ENCODE measurements around the gene MAP2. TPM values are rescaled to one million over a fixed set of nuclear protein-coding genes. Genes with fewer than 3 reads are reported as not detected.

Gene MAP2
- total RNA-seq, 2 experiments from 2014 or later = 0.16 to 0.20 TPM

GRCh38 chr2:209445485-209445884 lies 21.6 kb downstream of the MAP2 start:
- no peak overlapping the region for H3K4me3 ChIP-seq (ENCODE audit: low read length)
- no peaks in the 10 kb centered on the region for H3K4me1 Mint-ChIP-seq (ENCODE audit: low read depth)
- H3K27me3 Mint-ChIP-seq = peaks cover 4% of the 10 kb centered on the region
- DNase-seq (no peak), ATAC-seq (ENCODE audit: poor library complexity) (no peak)
- H3K9me3 ChIP-seq (ENCODE audit: control insufficient read depth in 1 of 2, insufficient read depth in 1 of 2, low read length in 2 of 2) = no peaks in the 10 kb centered on the region
- H3K4me3 Mint-ChIP-seq = no peak overlapping the region
- ChIA-PET CTCF (no interaction called here), POLR2A (no interaction called here)
- no peaks in the 10 kb centered on the region for H3K9me3 Mint-ChIP-seq
- H3K4me1 ChIP-seq (ENCODE audit: insufficient read depth, low read length) = no peaks in the 10 kb centered on the region
- no peak overlapping the region for H3K27ac ChIP-seq (ENCODE audit: low read depth in 1 of 2, low read length in 2 of 2)
- H3K36me3 ChIP-seq (ENCODE audit: insufficient read depth, low read length) = no peaks in the 10 kb centered on the region
- no peaks in the 10 kb centered on the region for H3K27me3 ChIP-seq (ENCODE audit: control insufficient read depth in 1 of 2, insufficient read depth in 2 of 2, low read length in 2 of 2)
- intact Hi-C loops (cut with DNase I, micrococcal nuclease) = no loop called here
- no peak for TF ChIP-seq CTCF (IDR thresholded peaks at IDR 0.05)
- H3K27ac Mint-ChIP-seq = no peak overlapping the region
- H3K36me3 Mint-ChIP-seq (ENCODE audit: low read depth) = no peaks in the 10 kb centered on the region

GRCh38 chr2:209451209-209451834 lies 27.5 kb downstream of the MAP2 start:
- ChIA-PET CTCF (no interaction called here), POLR2A (no interaction called here)
- Mint-ChIP-seq H3K27me3 (peaks cover 4% of the 10 kb centered on the region), H3K27ac (no peak overlapping the region), H3K36me3 (ENCODE audit: low read depth) (no peaks in the 10 kb centered on the region), H3K4me3 (no peak overlapping the region), H3K4me1 (ENCODE audit: low read depth) (no peaks in the 10 kb centered on the region), H3K9me3 (no peaks in the 10 kb centered on the region)
- Histone ChIP-seq H3K4me1 (ENCODE audit: insufficient read depth, low read length) (no peaks in the 10 kb centered on the region), H3K36me3 (ENCODE audit: insufficient read depth, low read length) (no peaks in the 10 kb centered on the region), H3K27me3 (ENCODE audit: control insufficient read depth in 1 of 2, insufficient read depth in 2 of 2, low read length in 2 of 2) (no peaks in the 10 kb centered on the region), H3K27ac (ENCODE audit: low read depth in 1 of 2, low read length in 2 of 2) (no peak overlapping the region), H3K4me3 (ENCODE audit: low read length) (no peak overlapping the region), H3K9me3 (ENCODE audit: control insufficient read depth in 1 of 2, insufficient read depth in 1 of 2, low read length in 2 of 2) (no peaks in the 10 kb centered on the region)
- no peak for DNase-seq
- TF ChIP-seq CTCF (IDR thresholded peaks at IDR 0.05) = no peak
- no peak for ATAC-seq (ENCODE audit: poor library complexity)
- intact Hi-C loops (cut with DNase I, micrococcal nuclease) = no loop called here

GRCh38 chr2:209456489-209456888 lies 32.6 kb downstream of the MAP2 start:
- H3K36me3 ChIP-seq (ENCODE audit: insufficient read depth, low read length) = no peaks in the 10 kb centered on the region
- intact Hi-C loops (cut with DNase I, micrococcal nuclease) = no loop called here
- no peaks in the 10 kb centered on the region for H3K9me3 ChIP-seq (ENCODE audit: control insufficient read depth in 1 of 2, insufficient read depth in 1 of 2, low read length in 2 of 2)
- Mint-ChIP-seq H3K4me3 (no peak overlapping the region), H3K36me3 (ENCODE audit: low read depth) (no peaks in the 10 kb centered on the region), H3K4me1 (ENCODE audit: low read depth) (no peaks in the 10 kb centered on the region), H3K27me3 (peaks cover 4% of the 10 kb centered on the region), H3K9me3 (no peaks in the 10 kb centered on the region), H3K27ac (no peak overlapping the region)
- DNase-seq (no peak), ATAC-seq (ENCODE audit: poor library complexity) (no peak)
- TF ChIP-seq CTCF (IDR thresholded peaks at IDR 0.05) = no peak
- CTCF ChIA-PET = no interaction called here
- no peaks in the 10 kb centered on the region for H3K27me3 ChIP-seq (ENCODE audit: control insufficient read depth in 1 of 2, insufficient read depth in 2 of 2, low read length in 2 of 2)
- no peak overlapping the region for H3K27ac ChIP-seq (ENCODE audit: low read depth in 1 of 2, low read length in 2 of 2)
- POLR2A ChIA-PET = no interaction called here
- H3K4me3 ChIP-seq (ENCODE audit: low read length) = no peak overlapping the region
- no peaks in the 10 kb centered on the region for H3K4me1 ChIP-seq (ENCODE audit: insufficient read depth, low read length)

Data from CD4-positive, alpha-beta T cell (primary cell).